ENCODE measurements around the gene M6PR. TPM values are rescaled to one million over a fixed set of nuclear protein-coding genes. Genes with fewer than 3 reads are reported as not detected.
"Not testable (repeated sequence)": the region's sequence is repeated elsewhere in the genome, so short reads cannot be mapped to it uniquely, and the experiment has no call there.

M6PR gene
- total and polyA plus RNA-seq, 4 donors = 49.9 to 225 (median 157) TPM

DNA sequence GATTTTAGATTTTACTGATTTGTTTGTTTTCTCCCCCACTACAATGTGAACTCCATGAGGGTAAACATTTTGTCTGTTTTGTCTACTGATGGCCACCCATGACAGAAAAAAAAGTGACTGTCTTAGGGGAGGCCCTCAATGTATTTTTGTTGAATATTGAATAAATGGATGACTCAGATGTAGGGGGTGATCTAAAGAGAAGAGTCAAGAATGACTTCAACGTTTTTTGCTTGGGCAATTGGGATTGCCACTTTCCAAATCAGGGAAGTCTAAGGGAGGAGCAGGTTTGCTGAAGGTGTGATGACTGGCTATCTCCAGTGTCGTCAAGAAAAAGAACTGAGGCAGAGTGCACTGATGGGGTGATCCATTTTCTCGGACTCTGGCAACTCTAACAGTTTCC is 45.8 kb downstream of the M6PR start:
- DNase-seq (no peak), ATAC-seq (ENCODE audit: insufficient read depth, low FRiP score) (no peak)
- WGBS, 2 donors = 76% methylated on average over 3 of the region's 3 CpGs
- no peak overlapping the region for H3K9ac ChIP-seq (ENCODE audit: insufficient read depth in 1 of 2, low read length in 2 of 2)
- peaks cover 0 to 8% (median 0%) of the 10 kb centered on the region in 5 donors for H3K4me1 ChIP-seq (ENCODE audit: control insufficient read depth in 5 of 5, insufficient read depth in 5 of 5, low read length in 5 of 5)
- no peaks in the 10 kb centered on the region for H3K9me3 ChIP-seq (ENCODE audit: control insufficient read depth in 4 of 4, insufficient read depth in 3 of 4, low read length in 3 of 4)
- TF ChIP-seq, protein P1, sequence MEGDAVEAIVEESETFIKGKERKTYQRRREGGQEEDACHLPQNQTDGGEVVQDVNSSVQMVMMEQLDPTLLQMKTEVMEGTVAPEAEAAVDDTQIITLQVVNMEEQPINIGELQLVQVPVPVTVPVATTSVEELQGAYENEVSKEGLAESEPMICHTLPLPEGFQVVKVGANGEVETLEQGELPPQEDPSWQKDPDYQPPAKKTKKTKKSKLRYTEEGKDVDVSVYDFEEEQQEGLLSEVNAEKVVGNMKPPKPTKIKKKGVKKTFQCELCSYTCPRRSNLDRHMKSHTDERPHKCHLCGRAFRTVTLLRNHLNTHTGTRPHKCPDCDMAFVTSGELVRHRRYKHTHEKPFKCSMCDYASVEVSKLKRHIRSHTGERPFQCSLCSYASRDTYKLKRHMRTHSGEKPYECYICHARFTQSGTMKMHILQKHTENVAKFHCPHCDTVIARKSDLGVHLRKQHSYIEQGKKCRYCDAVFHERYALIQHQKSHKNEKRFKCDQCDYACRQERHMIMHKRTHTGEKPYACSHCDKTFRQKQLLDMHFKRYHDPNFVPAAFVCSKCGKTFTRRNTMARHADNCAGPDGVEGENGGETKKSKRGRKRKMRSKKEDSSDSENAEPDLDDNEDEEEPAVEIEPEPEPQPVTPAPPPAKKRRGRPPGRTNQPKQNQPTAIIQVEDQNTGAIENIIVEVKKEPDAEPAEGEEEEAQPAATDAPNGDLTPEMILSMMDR (IDR thresholded peaks at IDR 0.05; ENCODE audit: control extremely low read depth, extremely low read depth) = no peak
- H3K27ac ChIP-seq (ENCODE audit: low read depth in 1 of 2, low read length in 1 of 2) = no peak overlapping the region
- H3K4me3 ChIP-seq = no peak overlapping the region
- H3K27me3 ChIP-seq (ENCODE audit: control insufficient read depth in 3 of 3, insufficient read depth in 3 of 3, low read length in 2 of 3) = no peaks in the 10 kb centered on the region
- H3K36me3 ChIP-seq (ENCODE audit: control insufficient read depth in 4 of 4, insufficient read depth in 4 of 4, low read length in 4 of 4) = no peaks in the 10 kb centered on the region

DNA sequence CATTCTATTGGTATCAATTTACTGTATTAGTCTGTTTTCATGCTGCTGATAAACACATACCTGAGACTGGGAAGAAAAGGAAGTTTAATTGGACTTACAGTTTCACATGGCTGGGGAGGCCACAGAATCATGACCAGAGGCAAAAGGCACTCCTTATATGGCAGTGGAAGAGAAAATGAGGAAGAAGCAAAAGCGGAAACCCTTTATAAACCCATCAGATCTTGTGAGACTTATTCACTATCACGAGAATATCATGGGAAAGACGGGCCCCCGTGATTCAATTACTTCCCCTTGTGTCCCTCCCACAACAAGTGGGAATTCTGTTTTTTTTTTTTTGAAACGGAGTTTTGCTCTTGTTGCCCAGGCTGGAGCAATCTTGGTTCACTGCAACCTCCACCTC is 46.7 kb downstream of the M6PR start:
- not testable (repeated sequence) for H3K27me3 ChIP-seq (ENCODE audit: control insufficient read depth in 3 of 3, insufficient read depth in 3 of 3, low read length in 2 of 3); H3K4me3 ChIP-seq; DNase-seq; H3K27ac ChIP-seq (ENCODE audit: low read depth in 1 of 2, low read length in 1 of 2); H3K4me1 ChIP-seq (ENCODE audit: control insufficient read depth in 5 of 5, insufficient read depth in 5 of 5, low read length in 5 of 5); H3K36me3 ChIP-seq (ENCODE audit: control insufficient read depth in 4 of 4, insufficient read depth in 4 of 4, low read length in 4 of 4); ATAC-seq (ENCODE audit: insufficient read depth, low FRiP score); H3K9me3 ChIP-seq (ENCODE audit: control insufficient read depth in 4 of 4, insufficient read depth in 3 of 4, low read length in 3 of 4); H3K9ac ChIP-seq (ENCODE audit: insufficient read depth in 1 of 2, low read length in 2 of 2)
- whole genome bisulfite sequencing, 2 donors = 41 to 73% methylated on average over 5 of the region's 5 CpGs

DNA sequence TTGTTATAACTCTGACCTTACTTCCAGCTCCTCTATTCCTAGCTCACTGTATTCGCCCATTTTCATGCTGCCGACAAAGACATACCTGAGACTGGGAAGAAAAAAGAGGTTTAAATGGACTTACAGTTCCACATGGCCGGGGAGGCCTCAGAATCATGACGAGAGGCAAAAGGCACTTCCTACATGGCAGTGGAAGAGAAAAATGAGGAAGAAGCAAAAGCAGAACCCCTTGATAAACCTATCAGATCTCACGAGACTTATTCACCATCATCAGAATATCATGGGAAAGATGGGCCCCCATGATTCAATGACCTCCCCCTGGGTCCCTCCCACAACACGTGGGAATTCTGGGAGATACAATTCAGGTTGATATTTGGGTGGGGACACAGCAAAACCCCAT is 49.6 kb downstream of the M6PR start:
- Histone ChIP-seq H3K4me1 (ENCODE audit: control insufficient read depth in 5 of 5, insufficient read depth in 5 of 5, low read length in 5 of 5) (no peaks in the 10 kb centered on the region), H3K4me3 (no peak overlapping the region), H3K36me3 (ENCODE audit: control insufficient read depth in 4 of 4, insufficient read depth in 4 of 4, low read length in 4 of 4) (no peaks in the 10 kb centered on the region), H3K9ac (ENCODE audit: insufficient read depth in 1 of 2, low read length in 2 of 2) (no peak overlapping the region), H3K9me3 (ENCODE audit: control insufficient read depth in 4 of 4, insufficient read depth in 3 of 4, low read length in 3 of 4) (no peaks in the 10 kb centered on the region), H3K27ac (ENCODE audit: low read depth in 1 of 2, low read length in 1 of 2) (no peak overlapping the region), H3K27me3 (ENCODE audit: control insufficient read depth in 3 of 3, insufficient read depth in 3 of 3, low read length in 2 of 3) (no peaks in the 10 kb centered on the region)
- DNase-seq (no peak), ATAC-seq (ENCODE audit: insufficient read depth, low FRiP score) (no peak)
- TF ChIP-seq, protein P1 (IDR thresholded peaks at IDR 0.05; ENCODE audit: control extremely low read depth, extremely low read depth) = no peak
- 68 to 76% methylated on average over 6 of the region's 6 CpGs for WGBS, 2 donors

DNA sequence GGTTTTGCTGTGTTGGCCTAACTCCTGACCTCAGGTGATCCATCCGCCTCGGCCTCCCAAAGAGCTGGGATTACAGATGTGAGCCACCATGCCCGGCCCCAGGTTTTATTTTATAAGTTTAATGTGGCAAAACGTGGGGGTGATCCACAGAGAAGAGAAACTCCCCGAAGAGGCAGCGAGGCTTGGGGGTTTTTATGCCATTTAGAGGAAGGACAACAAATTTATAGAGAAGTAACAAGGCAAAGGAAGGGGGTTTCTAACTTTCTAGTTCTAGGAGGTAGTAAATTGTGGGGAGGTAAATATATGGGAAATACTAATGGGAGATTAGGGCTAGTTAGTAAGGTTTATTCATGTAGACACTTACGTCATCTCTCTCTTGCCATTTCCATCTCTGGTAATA is 52.4 kb downstream of the M6PR start:
- WGBS, 2 donors = 93 to 96% methylated on average over 7 of the region's 7 CpGs
- DNase-seq = no peak
- Histone ChIP-seq H3K4me3 (no peak overlapping the region), H3K9me3 (ENCODE audit: control insufficient read depth in 4 of 4, insufficient read depth in 3 of 4, low read length in 3 of 4) (no peaks in the 10 kb centered on the region), H3K4me1 (ENCODE audit: control insufficient read depth in 5 of 5, insufficient read depth in 5 of 5, low read length in 5 of 5) (no peaks in the 10 kb centered on the region), H3K27ac (ENCODE audit: low read depth in 1 of 2, low read length in 1 of 2) (no peak overlapping the region), H3K36me3 (ENCODE audit: control insufficient read depth in 4 of 4, insufficient read depth in 4 of 4, low read length in 4 of 4) (no peaks in the 10 kb centered on the region), H3K9ac (ENCODE audit: insufficient read depth in 1 of 2, low read length in 2 of 2) (no peak overlapping the region), H3K27me3 (ENCODE audit: control insufficient read depth in 3 of 3, insufficient read depth in 3 of 3, low read length in 2 of 3) (no peaks in the 10 kb centered on the region)
- TF ChIP-seq, protein P1 (IDR thresholded peaks at IDR 0.05; ENCODE audit: control extremely low read depth, extremely low read depth) = no peak
- no peak for ATAC-seq (ENCODE audit: insufficient read depth, low FRiP score)

Data from lung (tissue), 12 donors.